H9 (cell line): ENCODE results near the gene COX7B2. TPM values are rescaled to one million over a fixed set of nuclear protein-coding genes. Genes with fewer than 3 reads are reported as not detected.

Experiments
- DNase-seq: peaks from one replicate; pipeline ENCODE4 v3.0.0-alpha.2; 2017
- H2AFZ ChIP-seq: one replicate; pipeline ENCODE4 v1.6.1; 2013; ENCODE audit warnings: mild to moderate bottlenecking, low read length, control low read depth, moderate library complexity
- H2AK5ac ChIP-seq: 2 replicates; pipeline ENCODE4 v1.6.1; 2013; ENCODE audit warnings: low read length, control low read depth, mixed read lengths; ENCODE audit not compliant: insufficient read length
- H2BK120ac ChIP-seq: one replicate; pipeline ENCODE4 v1.6.1; 2013; ENCODE audit warnings: low read depth, mild to moderate bottlenecking, low read length, control low read depth, inconsistent platforms; ENCODE audit not compliant: poor library complexity, severe bottlenecking
- H2BK12ac ChIP-seq: 2 replicates; pipeline ENCODE4 v1.6.1; 2013; ENCODE audit warnings: low read length, control low read depth, mixed read lengths, low read depth; ENCODE audit not compliant: insufficient read length
- H2BK15ac ChIP-seq: 2 replicates; pipeline ENCODE4 v1.6.1; 2013; ENCODE audit warnings: low read depth, low read length, control low read depth
- H2BK20ac ChIP-seq: one replicate; pipeline ENCODE4 v1.6.1; 2013; ENCODE audit warnings: low read depth, mild to moderate bottlenecking, low read length, control low read depth, inconsistent platforms; ENCODE audit not compliant: poor library complexity, severe bottlenecking
- H2BK5ac ChIP-seq: 2 replicates; pipeline ENCODE4 v1.6.1; 2013; ENCODE audit warnings: low read length, control low read depth, mixed read lengths; ENCODE audit not compliant: insufficient read length
- H3K14ac ChIP-seq: 2 replicates; pipeline ENCODE4 v1.6.1; 2013; ENCODE audit warnings: low read length, control low read depth; ENCODE audit not compliant: insufficient read depth
- H3K18ac ChIP-seq: 2 replicates; pipeline ENCODE4 v1.6.1; 2013; ENCODE audit warnings: low read depth, mild to moderate bottlenecking, mixed read lengths, low read length, control low read depth; ENCODE audit not compliant: insufficient read length
- H3K23ac ChIP-seq: 2 replicates; pipeline ENCODE4 v1.6.1; 2013; ENCODE audit warnings: low read length, control low read depth, mixed read lengths, low read depth; ENCODE audit not compliant: insufficient read length
- H3K23me2 ChIP-seq: 2 replicates; pipeline ENCODE4 v1.6.1; 2013; ENCODE audit warnings: low read depth, mild to moderate bottlenecking, mixed read lengths, low read length, control low read depth; ENCODE audit not compliant: insufficient read length, poor library complexity, severe bottlenecking
- H3K27ac ChIP-seq: 2 replicates; pipeline ENCODE4 v1.5.1; 2013; ENCODE audit warnings: low read length, control low read depth, mixed read lengths, low read depth; ENCODE audit not compliant: insufficient read length
- H3K27me3 ChIP-seq: 2 replicates; pipeline ENCODE4 v1.6.1; 2013; ENCODE audit warnings: low read length, control low read depth, inconsistent platforms; ENCODE audit not compliant: insufficient read depth
- H3K4ac ChIP-seq: 2 replicates; pipeline ENCODE4 v1.6.1; 2013; ENCODE audit warnings: low read depth, mild to moderate bottlenecking, control low read depth, inconsistent platforms, low read length, moderate library complexity
- H3K4me1 ChIP-seq: 2 replicates; pipeline ENCODE4 v1.6.1; 2013; ENCODE audit warnings: low read length, control low read depth, inconsistent platforms; ENCODE audit not compliant: insufficient read depth
- H3K4me2 ChIP-seq: 2 replicates; pipeline ENCODE4 v1.6.1; 2013; ENCODE audit warnings: low read length, control low read depth, mixed read lengths; ENCODE audit not compliant: insufficient read length, insufficient read depth
- H3K56ac ChIP-seq: 2 replicates; pipeline ENCODE4 v1.6.1; 2013; ENCODE audit warnings: low read depth, mild to moderate bottlenecking, mixed read lengths, low read length, control low read depth; ENCODE audit not compliant: insufficient read length
- H3K79me1 ChIP-seq: 2 replicates; pipeline ENCODE4 v1.6.1; 2013; ENCODE audit warnings: low read depth, mild to moderate bottlenecking, moderate library complexity, low read length, control low read depth, inconsistent platforms; ENCODE audit not compliant: insufficient read depth, poor library complexity, severe bottlenecking
- H3K79me2 ChIP-seq: 2 replicates; pipeline ENCODE4 v1.6.1; 2013; ENCODE audit warnings: low read length, control low read depth, inconsistent platforms; ENCODE audit not compliant: insufficient read depth
- H3K9ac ChIP-seq: 2 replicates; pipeline ENCODE4 v1.6.1; 2013; ENCODE audit warnings: low read length, control low read depth, mixed read lengths; ENCODE audit not compliant: insufficient read length; ENCODE audit errors: extremely low read depth
- H3K9me3 ChIP-seq: one replicate; pipeline ENCODE4 v1.6.1; 2013; ENCODE audit warnings: low read depth, low read length, inconsistent platforms; ENCODE audit not compliant: control insufficient read depth
- H3T11ph ChIP-seq: one replicate; pipeline ENCODE4 v1.6.1; 2013; ENCODE audit warnings: mild to moderate bottlenecking, low read length, control low read depth, inconsistent platforms
- H4K20me1 ChIP-seq: one replicate; pipeline ENCODE4 v1.6.1; 2013; ENCODE audit not compliant: control insufficient read depth, insufficient read length, insufficient read depth
- H4K5ac ChIP-seq: 2 replicates; pipeline ENCODE4 v1.6.1; 2013; ENCODE audit warnings: low read depth, mild to moderate bottlenecking, mixed read lengths, low read length, control low read depth; ENCODE audit not compliant: insufficient read length
- H4K8ac ChIP-seq: replicated peaks from 2 replicates; pipeline ENCODE4 v1.6.1; 2013; ENCODE audit warnings: low read length, control low read depth, mixed read lengths, low read depth; ENCODE audit not compliant: insufficient read length
- H4K91ac ChIP-seq: 2 replicates; pipeline ENCODE4 v1.6.1; 2013; ENCODE audit warnings: low read depth, mild to moderate bottlenecking, moderate library complexity, mixed read lengths, low read length, control low read depth; ENCODE audit not compliant: insufficient read length
- H3K27ac Mint-ChIP-seq, 3 experiments: 2 replicates in 2 of 3; 3 replicates in 1 of 3; pipeline ENCODE4 v1.8.0; 2020 to 2021; ENCODE audit warnings: mixed read lengths in 3 of 3, mild to moderate bottlenecking in 1 of 3, moderate library complexity in 1 of 3
- H3K27me3 Mint-ChIP-seq: 2 replicates; pipeline ENCODE4 v1.8.0; 2021; ENCODE audit warnings: low read depth, mild to moderate bottlenecking, moderate library complexity, mixed read lengths
- H3K36me3 Mint-ChIP-seq, 3 experiments: 2 replicates in 2 of 3; 3 replicates in 1 of 3; pipeline ENCODE4 v1.8.0; 2020 to 2021; ENCODE audit warnings: low read depth in 3 of 3, mixed read lengths in 3 of 3; ENCODE audit not compliant: insufficient read depth in 1 of 3
- H3K4me1 Mint-ChIP-seq, 2 experiments: 2 replicates each; pipeline ENCODE4 v1.8.0; 2020; ENCODE audit warnings: mixed read lengths in 2 of 2
- H3K4me3 Mint-ChIP-seq, 2 experiments: 2 replicates in 1 of 2; 3 replicates in 1 of 2; pipeline ENCODE4 v1.8.0; 2020 to 2021; ENCODE audit warnings: mild to moderate bottlenecking in 2 of 2, mixed read lengths in 2 of 2, moderate library complexity in 1 of 2
- H3K9me3 Mint-ChIP-seq, 2 experiments: 2 replicates in 1 of 2; 3 replicates in 1 of 2; pipeline ENCODE4 v1.8.0; 2020; ENCODE audit warnings: mild to moderate bottlenecking in 2 of 2, mixed read lengths in 2 of 2, moderate library complexity in 1 of 2
- CTCF ChIP-seq: fragments of 200-600 bp; sonication (generic); conservative IDR thresholded peaks from 3 replicates; pipeline ENCODE4 v1.8.0; 2021; ENCODE audit warnings: antibody characterized with exemption, mild to moderate bottlenecking
- WGBS: extraction: QIAGEN DNeasy Blood & Tissue Kit; methylation state at CpG from one replicate; pipeline ENCODE4 v1.1.7; 2013; ENCODE audit warnings: missing lambda C conversion rate, low lambda C conversion rate, mixed read lengths; ENCODE audit not compliant: insufficient read length; ENCODE audit errors: extremely low coverage; 5-methylcytosine and 5-hydroxymethylcytosine counted together
- total RNA-seq: library from RNA; stranded (reverse); gene quantifications from 2 replicates; pipeline ENCODE4 v1.2.1, GENCODE V29; 2021

The COX7B2 gene
- total RNA-seq, 1 experiment from 2014 or later: not detected

DNA sequence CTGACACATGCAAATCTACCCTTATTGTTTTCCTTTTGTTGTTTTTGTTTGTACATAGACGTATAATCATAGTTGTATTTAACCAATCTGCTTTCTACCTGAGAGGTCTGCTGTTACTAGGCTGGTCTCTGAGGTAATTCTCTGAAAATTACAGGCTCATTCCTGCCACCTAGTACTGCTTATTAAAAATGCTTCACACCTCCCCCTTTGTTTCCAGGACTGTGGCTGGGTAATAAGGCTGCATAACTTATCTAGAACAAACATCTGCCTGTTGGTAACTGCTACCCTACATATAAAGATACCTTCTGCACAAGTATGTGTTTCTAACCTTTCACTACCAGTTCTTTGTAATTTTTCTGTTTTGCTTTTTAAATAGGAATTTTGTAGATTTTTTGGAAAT, 34.2 kb downstream of the COX7B2 start:
- no peak overlapping the region for H4K5ac ChIP-seq
- no peak overlapping the region for H4K91ac ChIP-seq
- H2BK120ac ChIP-seq: no peak overlapping the region
- no peak overlapping the region for H4K8ac ChIP-seq
- no peak overlapping the region for H3K4me2 ChIP-seq
- no peak overlapping the region for H3K4ac ChIP-seq
- no peak overlapping the region for H3K56ac ChIP-seq
- no peak overlapping the region for H3K18ac ChIP-seq
- peaks cover 2 to 5% of the 10 kb centered on the region in 2 experiments; a peak in 2 of 4 replicates for H3K4me1 Mint-ChIP-seq
- no peaks in the 10 kb centered on the region for H3K36me3 Mint-ChIP-seq
- no peak overlapping the region for H2BK15ac ChIP-seq
- H2AK5ac ChIP-seq: no peak overlapping the region
- H3K14ac ChIP-seq: no peak overlapping the region
- TF ChIP-seq CTCF: no peak
- H3K9me3 Mint-ChIP-seq: peaks cover 0 to 7% of the 10 kb centered on the region in 2 experiments; a peak in 1 of 5 replicates
- H3K23me2 ChIP-seq: no peaks in the 10 kb centered on the region
- no peak overlapping the region for H3T11ph ChIP-seq
- no peak overlapping the region for H2BK5ac ChIP-seq
- H3K4me1 ChIP-seq: no peaks in the 10 kb centered on the region
- H2AFZ ChIP-seq: no peak overlapping the region
- H3K4me3 Mint-ChIP-seq: no peak overlapping the region
- no peak overlapping the region for H3K27ac ChIP-seq
- no peak for DNase-seq
- H3K23ac ChIP-seq: no peak overlapping the region
- no peak overlapping the region for H2BK12ac ChIP-seq
- no peaks in the 10 kb centered on the region for H3K9me3 ChIP-seq
- H4K20me1 ChIP-seq: no peaks in the 10 kb centered on the region
- H3K27me3 Mint-ChIP-seq: no peaks in the 10 kb centered on the region
- H3K9ac ChIP-seq: no peak overlapping the region
- no peak overlapping the region for H2BK20ac ChIP-seq
- no peaks in the 10 kb centered on the region for H3K27me3 ChIP-seq
- no CpG with 5 or more reads among the region's 1 CpG for WGBS
- no peaks in the 10 kb centered on the region for H3K79me2 ChIP-seq
- no peak overlapping the region for H3K27ac Mint-ChIP-seq
- H3K79me1 ChIP-seq: no peaks in the 10 kb centered on the region
